Breast epithelium (tissue), 3 donors: ENCODE data around the gene SCARF1.
A peak's percentile ranks its signal among the peaks of the same experiment; 100 is the strongest.

Experiments
- CTCF ChIP-seq, 3 donors: fragments of 450-650 bp; IDR thresholded peaks; one replicate each; pipeline ENCODE4 v1.5.1; 2016 to 2017; ENCODE audit warnings: antibody characterized with exemption in 3 of 3, mild to moderate bottlenecking in 3 of 3, moderate library complexity in 3 of 3
- POLR2A ChIP-seq: fragments of 450-650 bp; IDR thresholded peaks from one replicate; pipeline ENCODE4 v1.6.1; 2016; ENCODE audit warnings: antibody characterized with exemption, mild to moderate bottlenecking, moderate library complexity
- POLR2AphosphoS5 ChIP-seq, 3 donors: sonication (generic); formaldehyde crosslinking; IDR thresholded peaks; one replicate each; pipeline ENCODE4 v1.6.1; 2017; ENCODE audit warnings: antibody characterized with exemption in 3 of 3

GRCh38 chr17:1649844-1650501, 4.4 kb upstream of the SCARF1 start, which contains the start of gene RILP:
- TF ChIP-seq CTCF (IDR thresholded peaks at IDR 0.05), result no peak
- TF ChIP-seq POLR2A, result no peak
- TF ChIP-seq POLR2AphosphoS5 (IDR thresholded peaks at IDR 0.05), result peak in 2 of 3 donors; percentile 23 to 43
